ENCODE results near the gene ST3GAL5. TPM values are rescaled to one million over a fixed set of nuclear protein-coding genes. Genes with fewer than 3 reads are reported as not detected.

Gene ST3GAL5
- total RNA-seq, 3 donors from 2014 or later, result 20.8 to 52.5 (median 29.5) TPM

DNA sequence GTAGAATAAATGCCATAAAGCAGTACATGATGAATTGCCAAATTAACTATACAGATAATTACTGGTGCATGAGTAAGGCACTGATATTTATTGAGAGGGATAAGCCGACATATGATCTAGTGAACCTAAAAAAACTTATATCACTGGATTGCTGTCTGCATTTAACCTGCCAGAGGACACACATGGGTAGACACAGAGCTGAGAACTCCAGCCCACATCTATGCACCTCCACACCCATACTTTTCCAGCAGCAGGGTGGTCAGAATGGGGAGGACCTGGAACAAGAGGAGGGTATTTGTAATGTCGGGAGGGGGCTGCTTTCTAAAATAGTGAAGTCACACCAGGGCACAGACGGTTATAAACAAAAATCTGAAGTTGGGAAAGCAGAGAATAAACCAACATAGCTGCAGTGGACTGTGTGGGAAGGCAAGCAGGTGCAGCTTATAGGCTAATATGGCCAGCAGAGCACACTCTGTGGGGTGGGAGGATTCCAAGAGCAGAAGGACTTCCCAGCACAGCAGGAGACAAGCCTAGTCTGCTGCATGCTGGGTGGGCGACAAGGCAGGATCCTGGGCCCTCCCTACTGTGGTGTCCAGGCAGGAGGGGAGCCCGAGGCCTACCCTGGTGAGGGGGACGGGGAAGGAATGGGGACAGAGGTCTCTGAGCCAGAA is 17.2 kb downstream of the ST3GAL5 start:
- Histone ChIP-seq H3K4me3 (no peak overlapping the region), H3K27ac (no peak overlapping the region), H3K27me3 (no peaks in the 10 kb centered on the region), H3K9me3 (no peaks in the 10 kb centered on the region), H3K4me1 (no peaks in the 10 kb centered on the region), H3K36me3 (no peaks in the 10 kb centered on the region)
- intact Hi-C loops (cut with DNase I; ENCODE audit: low total_unique reads), result no loop called here
- no peak for DNase-seq (ENCODE audit: low spot score in 2 of 2)
- TF ChIP-seq POLR2A (IDR thresholded peaks at IDR 0.05), result no peak
- no peak for TF ChIP-seq POLR2AphosphoS5 (IDR thresholded peaks at IDR 0.05)
- TF ChIP-seq, protein P1, sequence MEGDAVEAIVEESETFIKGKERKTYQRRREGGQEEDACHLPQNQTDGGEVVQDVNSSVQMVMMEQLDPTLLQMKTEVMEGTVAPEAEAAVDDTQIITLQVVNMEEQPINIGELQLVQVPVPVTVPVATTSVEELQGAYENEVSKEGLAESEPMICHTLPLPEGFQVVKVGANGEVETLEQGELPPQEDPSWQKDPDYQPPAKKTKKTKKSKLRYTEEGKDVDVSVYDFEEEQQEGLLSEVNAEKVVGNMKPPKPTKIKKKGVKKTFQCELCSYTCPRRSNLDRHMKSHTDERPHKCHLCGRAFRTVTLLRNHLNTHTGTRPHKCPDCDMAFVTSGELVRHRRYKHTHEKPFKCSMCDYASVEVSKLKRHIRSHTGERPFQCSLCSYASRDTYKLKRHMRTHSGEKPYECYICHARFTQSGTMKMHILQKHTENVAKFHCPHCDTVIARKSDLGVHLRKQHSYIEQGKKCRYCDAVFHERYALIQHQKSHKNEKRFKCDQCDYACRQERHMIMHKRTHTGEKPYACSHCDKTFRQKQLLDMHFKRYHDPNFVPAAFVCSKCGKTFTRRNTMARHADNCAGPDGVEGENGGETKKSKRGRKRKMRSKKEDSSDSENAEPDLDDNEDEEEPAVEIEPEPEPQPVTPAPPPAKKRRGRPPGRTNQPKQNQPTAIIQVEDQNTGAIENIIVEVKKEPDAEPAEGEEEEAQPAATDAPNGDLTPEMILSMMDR (IDR thresholded peaks at IDR 0.05), result no peak

DNA sequence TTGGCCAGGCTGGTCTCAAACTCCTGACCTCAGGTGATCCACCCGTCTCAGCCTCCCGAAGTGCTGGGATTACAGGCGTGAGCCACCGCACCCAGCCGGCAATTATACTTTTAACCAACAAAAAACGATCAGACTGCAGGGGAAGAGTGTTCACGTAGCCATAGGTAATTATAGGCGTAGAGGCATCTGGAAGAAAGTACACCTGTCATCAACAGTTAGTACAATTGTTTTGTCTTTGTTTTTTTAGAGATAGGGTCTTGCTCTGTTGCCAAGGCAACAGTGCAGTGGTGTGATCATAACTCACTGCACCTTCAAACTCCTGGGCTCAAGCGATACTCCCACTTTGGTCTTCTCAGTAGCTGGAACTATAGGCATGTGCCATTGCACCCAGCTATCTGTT is 20.0 kb downstream of the ST3GAL5 start:
- H3K4me1 ChIP-seq, result peaks cover 0 to 6% of the 10 kb centered on the region in 2 donors
- H3K27me3 ChIP-seq, result no peaks in the 10 kb centered on the region
- no peak overlapping the region for H3K4me3 ChIP-seq
- no peaks in the 10 kb centered on the region for H3K9me3 ChIP-seq
- TF ChIP-seq POLR2A (IDR thresholded peaks at IDR 0.05) (no peak), POLR2AphosphoS5 (IDR thresholded peaks at IDR 0.05) (no peak)
- TF ChIP-seq, protein P1 (IDR thresholded peaks at IDR 0.05), result no peak
- intact Hi-C loops (cut with DNase I; ENCODE audit: low total_unique reads), result no loop called here
- no peak overlapping the region for H3K27ac ChIP-seq
- DNase-seq (ENCODE audit: low spot score in 2 of 2), result no peak
- no peaks in the 10 kb centered on the region for H3K36me3 ChIP-seq

DNA sequence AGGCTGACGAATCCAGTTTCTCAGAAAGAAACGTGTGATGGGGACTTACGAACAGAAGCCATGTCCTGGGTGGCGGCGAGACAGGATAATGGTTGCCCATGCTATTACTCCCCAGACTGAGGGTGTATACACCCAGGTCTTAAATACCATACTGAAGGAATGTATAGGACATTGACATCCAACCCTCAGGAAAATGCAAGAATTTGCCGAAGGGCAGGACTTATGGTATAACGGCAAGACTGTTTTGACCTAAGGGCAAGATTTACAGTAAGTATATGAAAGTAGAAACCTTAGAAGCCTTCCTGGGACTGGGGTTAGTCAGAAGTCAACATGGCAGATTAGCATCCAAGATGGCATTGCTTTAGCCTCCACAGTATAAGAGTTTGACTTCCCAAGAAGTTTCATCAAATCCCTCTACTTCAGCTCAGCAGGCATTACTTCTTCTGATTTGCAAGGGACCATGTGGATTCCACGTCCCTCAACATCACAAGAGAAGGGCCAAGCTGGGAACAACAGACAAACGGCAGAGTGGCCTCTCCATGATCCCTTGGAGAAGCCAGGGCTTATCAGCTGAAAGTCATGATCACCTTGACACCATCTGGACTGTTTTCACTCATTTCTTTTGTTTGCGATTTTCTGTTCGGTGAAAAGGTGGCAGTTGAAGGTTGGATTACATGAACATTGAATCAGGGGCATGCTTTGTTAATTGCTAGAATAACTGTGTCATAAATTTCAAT is 21.1 kb downstream of the ST3GAL5 start:
- no peaks in the 10 kb centered on the region for H3K36me3 ChIP-seq
- no peak for DNase-seq (ENCODE audit: low spot score in 2 of 2)
- intact Hi-C loops (cut with DNase I; ENCODE audit: low total_unique reads), result no loop called here

DNA sequence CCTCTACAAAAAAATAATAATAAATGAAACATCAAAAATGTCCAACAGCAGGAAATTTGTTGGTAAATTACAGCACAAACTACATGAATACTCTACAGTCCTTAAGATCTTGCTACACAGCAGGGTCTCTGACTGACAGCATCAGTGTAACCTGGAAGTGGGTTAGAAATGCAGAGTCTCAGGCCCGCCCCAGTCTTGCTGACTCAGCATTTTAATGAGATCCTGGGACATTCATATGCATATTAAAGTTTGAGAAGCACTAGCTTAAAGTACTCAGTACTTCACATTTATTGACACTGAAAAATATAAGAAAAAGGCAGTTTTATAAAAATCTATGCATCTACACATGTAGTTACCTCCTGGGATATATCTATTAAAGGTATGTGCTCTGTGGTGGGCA is 21.7 kb downstream of the ST3GAL5 start:
- TF ChIP-seq, protein P1 (IDR thresholded peaks at IDR 0.05), result no peak
- TF ChIP-seq POLR2A (IDR thresholded peaks at IDR 0.05) (no peak), POLR2AphosphoS5 (IDR thresholded peaks at IDR 0.05) (no peak)
- no peaks in the 10 kb centered on the region for H3K9me3 ChIP-seq
- DNase-seq (ENCODE audit: low spot score in 2 of 2), result no peak
- H3K27me3 ChIP-seq, result no peaks in the 10 kb centered on the region
- intact Hi-C loops (cut with DNase I; ENCODE audit: low total_unique reads), result no loop called here
- no peak overlapping the region for H3K27ac ChIP-seq
- no peaks in the 10 kb centered on the region for H3K36me3 ChIP-seq
- H3K4me3 ChIP-seq, result no peak overlapping the region
- H3K4me1 ChIP-seq, result peaks cover 0 to 6% of the 10 kb centered on the region in 2 donors

More for the DNA sequence above, 21.1 kb downstream of the ST3GAL5 start:
- TF ChIP-seq POLR2A (IDR thresholded peaks at IDR 0.05), result no peak
- no peak for TF ChIP-seq POLR2AphosphoS5 (IDR thresholded peaks at IDR 0.05)
- TF ChIP-seq, protein P1 (IDR thresholded peaks at IDR 0.05), result no peak
- Histone ChIP-seq H3K9me3 (no peaks in the 10 kb centered on the region), H3K27ac (no peak overlapping the region), H3K4me3 (no peak overlapping the region), H3K4me1 (peaks cover 0 to 6% of the 10 kb centered on the region in 2 donors), H3K27me3 (no peaks in the 10 kb centered on the region)

DNA sequence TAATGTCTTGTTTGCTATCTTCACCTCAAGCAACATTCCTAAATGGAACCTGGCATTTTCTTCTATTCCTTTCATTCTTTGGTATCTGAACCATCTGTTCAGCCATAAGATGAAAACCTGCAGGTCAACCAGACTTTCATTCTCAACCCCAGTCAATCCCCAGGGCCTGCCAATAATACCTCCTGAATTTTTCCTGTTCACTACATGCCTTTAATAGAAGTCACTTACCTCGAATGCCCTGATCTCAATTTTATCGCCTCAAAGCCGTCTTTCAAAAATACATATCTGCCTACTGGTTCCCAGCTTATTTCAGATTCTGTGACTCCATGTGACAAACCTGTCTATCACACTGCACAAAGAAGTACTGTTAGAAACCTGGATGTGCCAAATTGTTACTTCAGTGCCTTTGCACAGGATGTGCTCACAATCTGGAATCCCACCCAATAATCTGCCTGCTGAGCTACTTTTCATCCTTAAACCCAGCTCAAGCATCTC is 22.6 kb downstream of the ST3GAL5 start:
- no peak for TF ChIP-seq POLR2AphosphoS5 (IDR thresholded peaks at IDR 0.05)
- no peak for TF ChIP-seq POLR2A (IDR thresholded peaks at IDR 0.05)
- TF ChIP-seq, protein P1 (IDR thresholded peaks at IDR 0.05), result no peak
- Histone ChIP-seq H3K4me3 (no peak overlapping the region), H3K27me3 (no peaks in the 10 kb centered on the region), H3K9me3 (no peaks in the 10 kb centered on the region), H3K4me1 (peaks cover 0 to 6% of the 10 kb centered on the region in 2 donors), H3K36me3 (no peaks in the 10 kb centered on the region), H3K27ac (no peak overlapping the region)
- intact Hi-C loops (cut with DNase I; ENCODE audit: low total_unique reads), result no loop called here
- DNase-seq (ENCODE audit: low spot score in 2 of 2), result no peak
